ENCODE results near the gene CLDN10.
"Not testable (repeated sequence)": the region's sequence is repeated elsewhere in the genome, so short reads cannot be mapped to it uniquely, and the experiment has no call there.

GRCh38 chr13:95515606-95516005 is 36.9 kb upstream of the CLDN10 start:
- TF ChIP-seq CTCF (IDR thresholded peaks at IDR 0.05; ENCODE audit: low read length); EZH2phosphoT487 (IDR thresholded peaks at IDR 0.05; ENCODE audit: low read length); EZH2 (optimal IDR thresholded peaks at IDR 0.05; ENCODE audit: low read depth, low read length): not testable (repeated sequence)
